ENCODE data around the gene EGFL6. TPM values are rescaled to one million over a fixed set of nuclear protein-coding genes. Genes with fewer than 3 reads are reported as not detected.

Gene EGFL6
- total and polyA plus RNA-seq, 2 of the 4 experiments (the other 2 are of a cell fraction), result not detected

- peak; percentile 24 for DNase-seq
- Histone ChIP-seq H3K18ac (ENCODE audit: low read depth, low read length) (no peak overlapping the region), H4K20me1 (ENCODE audit: insufficient read depth, low read length) (no peaks in the 10 kb centered on the region), H3K14ac (replicated peaks; ENCODE audit: low read depth, low read length) (no peak overlapping the region), H2AFZ (replicated peaks; ENCODE audit: low read length, poor library complexity) (no peak overlapping the region), H2BK20ac (ENCODE audit: low read depth, low read length) (no peak overlapping the region), H2BK15ac (ENCODE audit: low read depth, low read length) (no peak overlapping the region), H3K27me3 (ENCODE audit: control insufficient read depth, insufficient read depth, low read length) (peaks cover 6% of the 10 kb centered on the region), H2AK9ac (replicated peaks; ENCODE audit: low read depth, low read length, poor library complexity) (no peak overlapping the region), H3K4me3 (ENCODE audit: insufficient read depth, low read depth, low read length) (no peak overlapping the region), H3K9ac (ENCODE audit: low read depth, low read length) (no peak overlapping the region), H3K4ac (ENCODE audit: low read depth, low read length) (no peak overlapping the region), H2AK5ac (ENCODE audit: low read depth, low read length) (no peak overlapping the region), H2BK5ac (ENCODE audit: low read depth, low read length, poor library complexity, severe bottlenecking) (no peak overlapping the region), H3K27ac (ENCODE audit: insufficient read depth, low read length) (no peak overlapping the region), H3K36me3 (ENCODE audit: control insufficient read depth, insufficient read depth, low read length) (no peaks in the 10 kb centered on the region), H3K4me2 (ENCODE audit: low read depth, low read length) (no peak overlapping the region), H3K56ac (ENCODE audit: extremely low read depth, insufficient read depth, low read length) (no peak overlapping the region), H4K5ac (ENCODE audit: low read depth, low read length) (no peak overlapping the region), H3K9me3 (ENCODE audit: control insufficient read depth, insufficient read depth, low read length) (no peaks in the 10 kb centered on the region), H2BK120ac (ENCODE audit: low read depth, low read length) (no peak overlapping the region), H4K91ac (ENCODE audit: insufficient read depth, low read depth, low read length) (no peak overlapping the region), H4K8ac (ENCODE audit: low read depth in 2 of 2, low read length in 2 of 2) (no peak overlapping the region), H3K9me1 (ENCODE audit: insufficient read depth, low read length) (no peaks in the 10 kb centered on the region), H3K4me1 (ENCODE audit: control insufficient read depth, insufficient read depth, low read length) (no peaks in the 10 kb centered on the region), H3K79me1 (ENCODE audit: low read depth in 1 of 2, low read length in 2 of 2) (no peaks in the 10 kb centered on the region), H3K23ac (ENCODE audit: low read depth, low read length) (no peak overlapping the region)
- ChIA-PET POLR2A (ENCODE audit: unreplicated experiment) (no interaction called here), CTCF (no interaction called here)
- intact Hi-C loops (cut with micrococcal nuclease), result no loop called here
- WGBS, 2 experiments (ENCODE audit: extremely low coverage in 2 of 2, insufficient read length in 1 of 2), result 20% methylated on average over 2 of the region's 3 CpGs; no CpG with 5 or more reads in 1 of the 2 experiments
- BruUV-seq (replicated peaks), result no TSS peak
- TF ChIP-seq, protein P1, sequence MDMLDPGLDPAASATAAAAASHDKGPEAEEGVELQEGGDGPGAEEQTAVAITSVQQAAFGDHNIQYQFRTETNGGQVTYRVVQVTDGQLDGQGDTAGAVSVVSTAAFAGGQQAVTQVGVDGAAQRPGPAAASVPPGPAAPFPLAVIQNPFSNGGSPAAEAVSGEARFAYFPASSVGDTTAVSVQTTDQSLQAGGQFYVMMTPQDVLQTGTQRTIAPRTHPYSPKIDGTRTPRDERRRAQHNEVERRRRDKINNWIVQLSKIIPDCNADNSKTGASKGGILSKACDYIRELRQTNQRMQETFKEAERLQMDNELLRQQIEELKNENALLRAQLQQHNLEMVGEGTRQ (IDR thresholded peaks at IDR 0.05; ENCODE audit: low read depth, low read length), result no peak
- peak; percentile 79 for TF ChIP-seq BHLHE40 (IDR thresholded peaks at IDR 0.05; ENCODE audit: low read depth, low read length)
- TF ChIP-seq MAFK (IDR thresholded peaks at IDR 0.05; ENCODE audit: low read depth, low read length), result no peak
- peak; percentile 51 for ATAC-seq (ENCODE audit: low read depth)
- in situ Hi-C loops (cut with MboI; ENCODE audit: low sequenced_read_pairs), result no loop called here
- dilution Hi-C loops (cut with HindIII; ENCODE audit: low sequenced_read_pairs, unreplicated experiment), result no loop called here
Observed at GRCh38 chrX:13533726-13534125, 35.7 kb upstream of the EGFL6 start.

Data from IMR-90 (cell line).